Natural killer cell (primary cell): ENCODE results near the gene SDS. TPM values are rescaled to one million over a fixed set of nuclear protein-coding genes. Genes with fewer than 3 reads are reported as not detected.

Source experiments
- ATAC-seq, 3 donors: fragments of 150-1000 bp in 2 of 3; fragments of 200-7000 bp in 1 of 3; cut with Tn5 transposase; 1 replicate in 1 of 3; 2 replicates in 2 of 3; pipeline ENCODE4 v1.10.0; 2021; ENCODE audit warnings: mild to moderate bottlenecking in 2 of 3, moderate library complexity in 2 of 3
- DNase-seq, 2 donors: peaks; one replicate each; pipeline versions ENCODE4 v3.0.0 to v3.0.0-alpha.2; 2013 to 2021; ENCODE audit warnings: mixed read lengths in 1 of 2
- H3K27ac ChIP-seq: one replicate; pipeline ENCODE4 v1.5.1; 2013; ENCODE audit warnings: mild to moderate bottlenecking, low read length
- H3K27me3 ChIP-seq: one replicate; pipeline ENCODE4 v1.6.1; 2013; ENCODE audit warnings: low read length; ENCODE audit not compliant: control insufficient read depth, insufficient read depth
- H3K36me3 ChIP-seq: one replicate; pipeline ENCODE4 v1.6.1; 2013; ENCODE audit warnings: low read length; ENCODE audit not compliant: control insufficient read depth, insufficient read depth
- H3K4me1 ChIP-seq: one replicate; pipeline ENCODE4 v1.6.1; 2013; ENCODE audit warnings: low read length; ENCODE audit not compliant: control insufficient read depth, insufficient read depth
- H3K4me3 ChIP-seq: one replicate; pipeline ENCODE4 v1.5.1; 2013; ENCODE audit warnings: low read length
- H3K9me3 ChIP-seq: one replicate; pipeline ENCODE4 v1.6.1; 2013; ENCODE audit warnings: low read length; ENCODE audit not compliant: control insufficient read depth, insufficient read depth
- H3K27ac Mint-ChIP-seq, 2 donors: one replicate each; pipeline ENCODE4 v1.8.0; 2022; ENCODE audit warnings: mild to moderate bottlenecking in 2 of 2, mixed read lengths in 2 of 2, moderate library complexity in 1 of 2
- H3K27me3 Mint-ChIP-seq, 2 donors: one replicate each; pipeline ENCODE4 v1.8.0; 2022; ENCODE audit warnings: low read depth in 2 of 2, mixed read lengths in 2 of 2
- H3K36me3 Mint-ChIP-seq: one replicate; pipeline ENCODE4 v1.8.0; 2022; ENCODE audit warnings: mixed read lengths
- H3K4me1 Mint-ChIP-seq, 2 donors: one replicate each; pipeline ENCODE4 v1.8.0; 2022; ENCODE audit warnings: mixed read lengths in 2 of 2
- H3K4me3 Mint-ChIP-seq: one replicate; pipeline ENCODE4 v1.8.0; 2022; ENCODE audit warnings: mild to moderate bottlenecking, moderate library complexity, mixed read lengths
- H3K9me3 Mint-ChIP-seq, 2 donors: one replicate each; pipeline ENCODE4 v1.8.0; 2022; ENCODE audit warnings: mixed read lengths in 2 of 2
- WGBS: methylation state at CpG from one replicate; pipeline ENCODE4 v1.1.7; 2013; ENCODE audit warnings: missing lambda C conversion rate; ENCODE audit not compliant: insufficient coverage; 5-methylcytosine and 5-hydroxymethylcytosine counted together
- intact Hi-C: fragments of 100-400 bp; cut with micrococcal nuclease; formaldehyde crosslinking; loops from one replicate; pipeline ENCODE4 v1.14.2; 2022
- total RNA-seq, 4 donors: library from RNA; stranded (reverse); fragments of 120-200 nt in 1 of 4; gene quantifications; one replicate each; pipeline versions ENCODE4 v1.2.3 to v1.2.4, GENCODE V29; 2013 to 2022
- TF ChIP-seq, protein P1 (sequence below): fragments of 200-600 bp; IDR thresholded peaks from one replicate; pipeline ENCODE4 v1.8.0; 2022; ENCODE audit warnings: antibody characterized with exemption

The SDS gene
- total RNA-seq, 3 donors from 2014 or later (not counting 1 experiment from before 2014, with no cell fraction given) = not detected

DNA sequence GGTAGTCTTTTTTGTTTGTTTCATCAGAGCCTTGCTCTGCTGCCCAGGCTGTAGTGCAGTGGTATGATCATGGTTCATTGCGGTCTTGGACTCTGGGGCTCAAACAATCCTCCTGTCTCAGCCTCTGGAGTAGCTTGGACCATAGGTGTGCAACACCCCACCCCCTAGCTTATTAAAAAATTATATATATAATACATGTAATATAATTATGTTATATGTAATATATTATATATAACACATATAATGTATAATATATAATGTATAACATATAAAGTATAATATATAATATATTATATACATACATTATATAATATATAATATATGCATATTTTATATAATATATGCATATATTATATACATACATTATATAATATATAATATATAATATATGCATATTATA lies 46.2 kb upstream of the SDS start:
- H3K4me3 Mint-ChIP-seq = no peak overlapping the region
- H3K36me3 ChIP-seq = no peaks in the 10 kb centered on the region
- intact Hi-C loops = no loop called here
- no peak overlapping the region for H3K4me3 ChIP-seq
- no CpG with 5 or more reads among the region's 1 CpG for WGBS
- peaks cover 18 to 23% of the 10 kb centered on the region in 2 donors for H3K27me3 Mint-ChIP-seq
- no peaks in the 10 kb centered on the region for H3K27me3 ChIP-seq
- H3K27ac Mint-ChIP-seq = no peak overlapping the region
- H3K27ac ChIP-seq = no peak overlapping the region
- no peak for DNase-seq
- no peaks in the 10 kb centered on the region for H3K4me1 ChIP-seq
- TF ChIP-seq, protein P1, sequence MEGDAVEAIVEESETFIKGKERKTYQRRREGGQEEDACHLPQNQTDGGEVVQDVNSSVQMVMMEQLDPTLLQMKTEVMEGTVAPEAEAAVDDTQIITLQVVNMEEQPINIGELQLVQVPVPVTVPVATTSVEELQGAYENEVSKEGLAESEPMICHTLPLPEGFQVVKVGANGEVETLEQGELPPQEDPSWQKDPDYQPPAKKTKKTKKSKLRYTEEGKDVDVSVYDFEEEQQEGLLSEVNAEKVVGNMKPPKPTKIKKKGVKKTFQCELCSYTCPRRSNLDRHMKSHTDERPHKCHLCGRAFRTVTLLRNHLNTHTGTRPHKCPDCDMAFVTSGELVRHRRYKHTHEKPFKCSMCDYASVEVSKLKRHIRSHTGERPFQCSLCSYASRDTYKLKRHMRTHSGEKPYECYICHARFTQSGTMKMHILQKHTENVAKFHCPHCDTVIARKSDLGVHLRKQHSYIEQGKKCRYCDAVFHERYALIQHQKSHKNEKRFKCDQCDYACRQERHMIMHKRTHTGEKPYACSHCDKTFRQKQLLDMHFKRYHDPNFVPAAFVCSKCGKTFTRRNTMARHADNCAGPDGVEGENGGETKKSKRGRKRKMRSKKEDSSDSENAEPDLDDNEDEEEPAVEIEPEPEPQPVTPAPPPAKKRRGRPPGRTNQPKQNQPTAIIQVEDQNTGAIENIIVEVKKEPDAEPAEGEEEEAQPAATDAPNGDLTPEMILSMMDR = no peak
- no peaks in the 10 kb centered on the region for H3K36me3 Mint-ChIP-seq
- ATAC-seq = no peak
- H3K9me3 ChIP-seq = no peaks in the 10 kb centered on the region
- H3K4me1 Mint-ChIP-seq = no peaks in the 10 kb centered on the region
- no peaks in the 10 kb centered on the region for H3K9me3 Mint-ChIP-seq

DNA sequence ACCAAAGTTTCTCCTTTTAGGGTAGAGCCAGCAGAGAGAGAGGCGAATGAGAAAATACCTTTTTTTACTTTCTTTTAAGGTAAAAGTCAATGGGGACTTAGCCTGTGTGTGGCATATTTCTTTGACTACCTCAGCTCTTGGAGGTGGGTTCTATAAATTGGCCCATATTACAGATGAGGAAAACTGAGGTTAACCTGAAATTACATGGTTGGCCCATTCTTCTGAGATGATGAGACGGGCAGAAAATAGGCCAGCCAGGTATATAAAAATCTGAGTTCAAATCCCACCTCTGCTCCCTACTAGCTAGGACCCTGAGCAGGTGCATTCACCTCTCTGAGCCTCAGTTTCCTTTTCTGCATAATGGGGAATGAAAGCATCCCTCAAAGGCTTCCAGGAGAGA lies 45.6 kb upstream of the SDS start:
- Mint-ChIP-seq H3K27ac (no peak overlapping the region), H3K4me1 (no peaks in the 10 kb centered on the region), H3K4me3 (no peak overlapping the region), H3K9me3 (no peaks in the 10 kb centered on the region), H3K27me3 (peaks cover 18 to 23% of the 10 kb centered on the region in 2 donors), H3K36me3 (no peaks in the 10 kb centered on the region)
- intact Hi-C loops = no loop called here
- H3K27me3 ChIP-seq = no peaks in the 10 kb centered on the region
- ATAC-seq (no peak), DNase-seq (no peak)
- no peaks in the 10 kb centered on the region for H3K4me1 ChIP-seq
- 86% methylated on average over 1 of the region's 2 CpGs for WGBS
- no peaks in the 10 kb centered on the region for H3K36me3 ChIP-seq
- H3K4me3 ChIP-seq = no peak overlapping the region
- TF ChIP-seq, protein P1 = no peak
- no peak overlapping the region for H3K27ac ChIP-seq
- H3K9me3 ChIP-seq = no peaks in the 10 kb centered on the region

GRCh38 chr12:113448873-113449272 lies 45.2 kb upstream of the SDS start:
- no peaks in the 10 kb centered on the region for H3K36me3 Mint-ChIP-seq
- Histone ChIP-seq H3K4me1 (no peaks in the 10 kb centered on the region), H3K4me3 (no peak overlapping the region), H3K27ac (no peak overlapping the region), H3K9me3 (no peaks in the 10 kb centered on the region), H3K36me3 (no peaks in the 10 kb centered on the region), H3K27me3 (no peaks in the 10 kb centered on the region)
- WGBS = 16% methylated on average over 7 of the region's 7 CpGs
- H3K4me1 Mint-ChIP-seq = no peaks in the 10 kb centered on the region
- TF ChIP-seq, protein P1 = no peak
- intact Hi-C loops = no loop called here
- no peak for DNase-seq
- no peak overlapping the region for H3K27ac Mint-ChIP-seq
- peaks cover 16 to 23% of the 10 kb centered on the region in 2 donors for H3K27me3 Mint-ChIP-seq
- ATAC-seq = no peak
- H3K9me3 Mint-ChIP-seq = no peaks in the 10 kb centered on the region
- no peak overlapping the region for H3K4me3 Mint-ChIP-seq

GRCh38 chr12:113445544-113446171 lies 42.0 kb upstream of the SDS start:
- Mint-ChIP-seq H3K4me1 (no peaks in the 10 kb centered on the region), H3K36me3 (no peaks in the 10 kb centered on the region), H3K27me3 (peaks cover 13 to 23% of the 10 kb centered on the region in 2 donors), H3K9me3 (no peaks in the 10 kb centered on the region), H3K4me3 (no peak overlapping the region), H3K27ac (no peak overlapping the region)
- Histone ChIP-seq H3K36me3 (no peaks in the 10 kb centered on the region), H3K27ac (no peak overlapping the region), H3K4me1 (no peaks in the 10 kb centered on the region), H3K9me3 (no peaks in the 10 kb centered on the region), H3K4me3 (no peak overlapping the region), H3K27me3 (no peaks in the 10 kb centered on the region)
- TF ChIP-seq, protein P1 = no peak
- peak; percentile 46 to 64 (median 54) for ATAC-seq
- intact Hi-C loops = no loop called here
- no peak for DNase-seq
- WGBS = 89% methylated on average over 6 of the region's 6 CpGs
